Panc1 (cell line): ENCODE data around the gene LHFPL2.

Experiments
- TCF7L2 ChIP-seq: IDR thresholded peaks from 2 replicates; pipeline ENCODE4 v1.6.1; 2011; ENCODE audit warnings: mild to moderate bottlenecking, low read depth, low read length, inconsistent platforms
- TF ChIP-seq, protein P1 (sequence below): fragments of 450-650 bp; IDR thresholded peaks from 2 replicates; pipeline ENCODE4 v1.5.1; 2017; ENCODE audit warnings: mild to moderate bottlenecking

GRCh38 chr5:78554670-78555069 lies 93.9 kb downstream of the LHFPL2 start:
- no peak for TF ChIP-seq TCF7L2
- TF ChIP-seq, protein P1, sequence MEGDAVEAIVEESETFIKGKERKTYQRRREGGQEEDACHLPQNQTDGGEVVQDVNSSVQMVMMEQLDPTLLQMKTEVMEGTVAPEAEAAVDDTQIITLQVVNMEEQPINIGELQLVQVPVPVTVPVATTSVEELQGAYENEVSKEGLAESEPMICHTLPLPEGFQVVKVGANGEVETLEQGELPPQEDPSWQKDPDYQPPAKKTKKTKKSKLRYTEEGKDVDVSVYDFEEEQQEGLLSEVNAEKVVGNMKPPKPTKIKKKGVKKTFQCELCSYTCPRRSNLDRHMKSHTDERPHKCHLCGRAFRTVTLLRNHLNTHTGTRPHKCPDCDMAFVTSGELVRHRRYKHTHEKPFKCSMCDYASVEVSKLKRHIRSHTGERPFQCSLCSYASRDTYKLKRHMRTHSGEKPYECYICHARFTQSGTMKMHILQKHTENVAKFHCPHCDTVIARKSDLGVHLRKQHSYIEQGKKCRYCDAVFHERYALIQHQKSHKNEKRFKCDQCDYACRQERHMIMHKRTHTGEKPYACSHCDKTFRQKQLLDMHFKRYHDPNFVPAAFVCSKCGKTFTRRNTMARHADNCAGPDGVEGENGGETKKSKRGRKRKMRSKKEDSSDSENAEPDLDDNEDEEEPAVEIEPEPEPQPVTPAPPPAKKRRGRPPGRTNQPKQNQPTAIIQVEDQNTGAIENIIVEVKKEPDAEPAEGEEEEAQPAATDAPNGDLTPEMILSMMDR = no peak
